HG03135 (cell line): ENCODE data around the gene SETDB1.
"Not testable (repeated sequence)": the region's sequence is repeated elsewhere in the genome, so short reads cannot be mapped to it uniquely, and the experiment has no call there.

Source experiments
- ATAC-seq: cut with Tn5 transposase; IDR thresholded peaks from one replicate; pipeline ENCODE4 v1.9.1; 2021; ENCODE audit warnings: mild to moderate bottlenecking, moderate library complexity; ENCODE audit not compliant: unreplicated experiment

Gene SETDB1

GRCh38 chr1:150926097-150926741, at the start of gene SETDB1:
Gene SETDB1, plus strand, starts transcription at chr1:150926363. Its CDS starts 1,352 bp downstream, at chr1:150927715.
- peak; percentile 83 for ATAC-seq

DNA sequence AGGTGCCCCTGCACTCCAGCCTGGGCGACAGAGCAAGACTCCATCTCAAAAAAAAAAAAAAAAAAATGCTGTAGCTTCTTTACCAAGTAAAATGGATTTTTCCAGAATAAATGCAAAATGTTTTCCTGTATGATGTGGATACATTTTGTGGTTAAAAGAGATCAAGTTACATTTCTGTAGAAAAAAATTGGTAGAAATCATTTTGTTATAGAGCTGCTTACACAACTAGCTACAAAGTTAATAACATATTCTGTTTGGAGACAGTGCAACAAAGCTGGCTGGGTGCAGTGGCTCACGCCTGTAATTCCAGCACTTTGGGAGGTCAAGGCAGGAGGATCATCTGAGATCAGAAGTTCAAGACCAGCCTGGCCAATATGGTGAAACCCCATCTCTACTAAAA, 47.2 kb upstream of the SETDB1 start:
- not testable (repeated sequence) for ATAC-seq

DNA sequence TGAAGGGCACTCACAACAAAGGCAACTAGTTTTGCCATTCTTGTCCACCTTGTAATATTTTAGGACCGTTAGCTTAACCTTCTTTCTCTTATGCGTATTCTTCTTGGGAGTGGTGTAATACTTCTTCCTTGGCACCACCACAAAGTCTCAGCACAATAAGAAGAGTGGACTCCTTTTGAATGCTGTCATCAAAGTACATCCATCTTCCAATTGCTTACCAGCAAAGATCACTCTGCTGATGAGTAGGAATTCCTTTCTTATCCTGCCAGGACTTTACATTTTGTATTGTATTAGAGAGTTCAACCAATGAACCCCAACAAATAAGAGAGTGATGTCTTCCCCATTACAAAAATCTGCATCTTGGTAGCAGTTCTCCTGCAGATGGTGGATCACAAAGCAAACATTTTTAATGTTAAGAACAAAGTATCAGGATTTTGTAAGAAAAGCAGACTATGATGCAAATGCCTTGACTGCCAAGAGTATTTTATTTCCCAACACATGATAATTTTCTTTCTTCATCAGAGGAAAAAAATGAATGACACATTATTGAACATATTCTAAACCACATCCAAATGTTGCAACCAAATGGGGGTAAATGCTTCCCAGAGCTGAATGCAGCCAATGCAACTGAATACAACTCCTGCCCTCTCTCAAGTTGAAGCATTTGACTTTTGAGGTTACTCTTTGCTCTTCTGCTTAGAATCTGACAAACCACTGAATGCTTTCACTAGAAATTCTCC, 44.7 kb upstream of the SETDB1 start:
- no peak for ATAC-seq

DNA sequence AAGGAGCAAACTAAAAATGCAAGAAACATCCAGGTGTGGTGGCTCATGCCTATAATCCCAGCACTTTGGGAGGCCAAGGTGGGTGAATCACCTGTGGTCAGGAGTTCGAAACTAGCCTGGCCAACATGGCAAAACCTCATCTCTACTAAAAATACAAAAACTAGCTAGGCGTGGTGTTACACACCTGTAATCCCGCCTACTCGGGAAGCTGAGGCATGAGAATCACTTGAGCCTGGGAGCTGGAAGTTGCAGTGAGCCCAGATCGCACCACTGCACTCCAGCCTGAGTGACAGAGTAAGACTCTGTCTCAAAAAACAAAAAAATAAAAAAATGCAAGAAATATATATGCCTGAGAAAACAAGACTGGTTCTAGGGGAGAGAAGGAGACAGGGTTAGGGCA, 43.0 kb upstream of the SETDB1 start:
- not testable (repeated sequence) for ATAC-seq

GRCh38 chr1:150887018-150887417, 39.1 kb upstream of the SETDB1 start, which contains the start of gene CTXND2:
Gene CTXND2, plus strand, starts transcription at chr1:150887136. Its CDS starts 25,179 bp downstream, at chr1:150912315.
- ATAC-seq = no peak

- no peak for ATAC-seq
These were observed 37.4 kb upstream of the SETDB1 start for GRCh38 chr1:150888727-150889126.

GRCh38 chr1:150890033-150890416, 36.1 kb upstream of the SETDB1 start:
- ATAC-seq = peak; percentile 65

- ATAC-seq = no peak
These were observed 32.7 kb upstream of the SETDB1 start for GRCh38 chr1:150893336-150893913.

- no peak for ATAC-seq
These were observed 30.5 kb upstream of the SETDB1 start for GRCh38 chr1:150895618-150896017.

DNA sequence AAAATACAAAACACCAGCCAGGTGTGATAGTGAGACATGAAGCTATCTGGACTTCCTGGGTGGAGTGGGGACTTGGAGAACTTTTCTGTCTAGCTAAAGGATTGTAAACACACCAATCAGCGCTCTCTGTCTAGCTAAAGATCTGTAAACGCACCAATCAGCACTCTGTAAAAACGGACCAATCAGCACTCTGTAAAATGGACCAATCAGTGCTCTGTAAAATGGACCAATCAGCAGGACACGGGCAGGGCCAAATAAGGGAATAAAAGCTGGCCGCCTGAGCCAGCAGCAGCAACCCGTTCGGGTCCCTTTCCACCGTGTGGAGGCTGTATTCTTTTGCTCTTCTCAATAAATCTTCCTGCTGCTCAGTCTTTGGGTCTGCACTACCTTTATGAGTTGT, 26.4 kb upstream of the SETDB1 start:
- not testable (repeated sequence) for ATAC-seq

DNA sequence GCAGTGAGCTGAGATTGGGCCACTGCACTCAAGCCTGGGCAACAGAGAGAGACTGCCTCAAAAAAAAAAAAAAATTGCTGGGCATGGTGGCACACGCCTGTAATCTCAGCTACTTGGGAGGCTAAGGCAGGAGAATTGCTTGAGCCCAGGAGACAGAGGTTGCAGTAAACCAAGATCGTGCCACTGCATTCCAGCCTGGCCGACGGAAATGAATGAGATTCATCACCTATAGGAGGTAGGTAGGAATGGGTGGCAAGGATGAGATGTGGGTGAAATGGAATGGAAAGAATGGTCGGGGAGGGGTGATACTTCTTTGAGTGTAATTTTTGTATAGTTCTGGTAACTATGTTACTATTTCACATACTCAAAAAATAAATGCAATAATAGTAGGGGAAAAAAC, 23.8 kb upstream of the SETDB1 start:
- ATAC-seq = no peak

GRCh38 chr1:150902751-150903150, 23.4 kb upstream of the SETDB1 start:
- ATAC-seq = no peak

- no peak for ATAC-seq
These were observed 20.9 kb upstream of the SETDB1 start for GRCh38 chr1:150905301-150905700.

DNA sequence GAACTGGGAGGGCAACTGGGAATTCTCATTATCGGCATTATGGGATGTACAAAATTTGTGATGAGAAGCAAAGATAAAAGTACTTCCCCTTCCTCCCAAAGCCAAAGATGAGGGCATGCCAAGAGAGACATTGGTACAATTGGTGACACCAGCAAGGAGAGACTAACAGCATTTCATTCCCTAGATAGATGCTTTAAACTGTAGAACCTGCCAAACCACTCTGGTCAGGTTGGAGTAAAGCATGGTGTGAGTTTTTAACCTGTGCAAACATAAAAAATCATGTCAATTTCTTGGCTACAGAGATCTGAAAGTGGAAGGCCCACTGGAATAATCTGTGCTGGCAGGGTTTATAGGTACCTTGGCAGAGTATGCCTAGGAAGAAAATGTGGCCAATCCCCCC, 19.8 kb upstream of the SETDB1 start:
- ATAC-seq = no peak

DNA sequence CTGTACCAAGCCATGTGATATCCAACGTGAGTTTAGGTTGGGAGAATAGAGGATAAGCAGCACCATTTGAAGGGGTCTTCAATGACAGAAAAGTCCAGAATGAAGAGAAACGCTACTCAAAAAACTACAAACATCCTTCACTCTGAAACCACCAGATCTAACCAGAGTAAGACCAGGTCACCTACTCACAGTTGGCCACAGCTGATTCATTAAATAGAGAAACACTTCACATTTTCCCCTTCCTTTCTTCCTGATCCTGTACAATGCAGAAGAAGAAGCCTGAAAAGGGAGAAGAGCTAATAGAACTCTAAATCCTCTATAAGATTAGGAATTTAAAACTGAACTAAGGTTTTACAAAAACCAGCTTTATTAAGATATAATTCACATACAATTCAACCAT, 19.4 kb upstream of the SETDB1 start:
- ATAC-seq = no peak

GRCh38 chr1:150909585-150910180, 16.5 kb upstream of the SETDB1 start:
- ATAC-seq = no peak

GRCh38 chr1:150912623-150913022, 13.5 kb upstream of the SETDB1 start:
- no peak for ATAC-seq

DNA sequence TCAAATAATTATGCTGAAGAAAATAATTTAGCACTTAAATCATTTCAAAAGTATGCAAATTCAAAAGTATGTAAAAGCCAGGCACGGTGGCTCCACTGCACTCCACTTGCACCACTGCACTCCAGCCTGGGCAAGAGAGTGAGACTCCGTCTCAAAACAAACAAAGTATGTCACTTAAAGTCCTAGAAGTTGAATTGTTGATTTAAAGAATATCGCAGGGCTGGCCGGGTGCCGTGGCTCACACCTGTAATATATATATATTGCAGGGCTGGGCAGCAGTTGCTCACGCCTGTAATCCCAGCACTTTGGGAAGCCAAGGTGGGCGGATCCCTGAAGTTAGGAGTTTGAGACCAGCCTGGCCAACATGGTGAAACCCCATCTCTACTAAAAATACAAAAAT, 8.8 kb upstream of the SETDB1 start:
- ATAC-seq = no peak

DNA sequence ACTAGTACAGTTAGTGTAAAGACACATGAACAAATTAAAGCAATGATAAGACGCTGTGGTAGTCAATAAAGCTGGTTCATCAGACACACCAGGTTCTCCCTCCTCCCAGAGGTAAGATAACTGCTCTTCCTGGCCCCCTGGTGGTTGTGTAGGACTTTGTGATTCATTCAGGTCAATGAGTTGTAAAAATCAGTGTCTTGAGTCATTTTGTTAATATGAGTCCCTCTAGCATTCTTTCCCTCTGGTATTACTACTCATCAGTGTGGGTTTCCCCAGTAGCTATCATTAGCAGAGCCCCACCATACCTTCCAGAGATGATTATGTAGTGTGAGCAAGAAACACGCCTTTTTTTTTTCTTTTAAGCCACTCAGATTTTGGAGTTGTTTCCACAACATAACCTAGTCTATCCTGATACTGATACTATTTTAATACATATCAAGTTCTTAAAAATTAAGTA, 3.6 kb upstream of the SETDB1 start:
- ATAC-seq = no peak

- no peak for ATAC-seq
These were observed 1.1 kb upstream of the SETDB1 start for GRCh38 chr1:150925080-150925479.

GRCh38 chr1:150927624-150928023, 1.5 kb downstream of the SETDB1 start:
- no peak for ATAC-seq

DNA sequence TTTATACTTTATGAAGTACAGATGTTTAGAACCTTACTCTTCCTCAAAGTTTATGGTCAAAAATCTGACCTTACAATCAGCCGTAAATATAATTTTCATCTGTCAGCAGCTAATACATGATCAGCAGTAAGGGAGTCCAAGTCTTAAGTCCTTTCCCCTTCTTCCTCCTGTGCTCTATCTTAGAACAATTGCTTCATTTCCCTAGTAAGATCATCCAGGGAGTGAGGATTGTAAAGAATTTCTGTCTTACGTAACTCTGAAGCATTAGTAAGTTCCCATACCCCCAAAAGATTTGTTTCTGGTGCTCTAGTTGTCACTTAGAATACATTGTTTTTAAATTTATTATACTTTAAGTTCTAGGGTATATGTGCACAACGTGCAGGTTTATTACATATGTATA, 2.1 kb downstream of the SETDB1 start:
- no peak for ATAC-seq
